Mesothelial cell of epicardium (in vitro differentiated cells): ENCODE data around the gene CUTC. TPM values are rescaled to one million over a fixed set of nuclear protein-coding genes. Genes with fewer than 3 reads are reported as not detected.

Experiments used
- DNase-seq, 2 experiments: peaks; one replicate each; pipeline ENCODE4 v3.0.0; 2021; ENCODE audit warnings: low spot score in 2 of 2; ENCODE audit not compliant: unreplicated experiment in 2 of 2
- H3K27ac Mint-ChIP-seq: 2 replicates; pipeline ENCODE4 v1.8.0; 2021; ENCODE audit warnings: mixed read lengths
- H3K27me3 Mint-ChIP-seq: 2 replicates; pipeline ENCODE4 v1.8.0; 2021; ENCODE audit warnings: low read depth, mixed read lengths
- H3K36me3 Mint-ChIP-seq: 2 replicates; pipeline ENCODE4 v1.8.0; 2021; ENCODE audit warnings: mixed read lengths
- H3K4me1 Mint-ChIP-seq: 2 replicates; pipeline ENCODE4 v1.8.0; 2021; ENCODE audit warnings: mixed read lengths
- H3K4me3 Mint-ChIP-seq: 2 replicates; pipeline ENCODE4 v1.8.0; 2021; ENCODE audit warnings: mild to moderate bottlenecking, moderate library complexity, mixed read lengths
- H3K9me3 Mint-ChIP-seq: 2 replicates; pipeline ENCODE4 v1.8.0; 2021; ENCODE audit warnings: mixed read lengths
- CTCF ChIP-seq: fragments of 200-600 bp; sonication (generic); IDR thresholded peaks from one replicate; pipeline ENCODE4 v1.5.0; 2021; ENCODE audit warnings: antibody characterized with exemption; ENCODE audit not compliant: unreplicated experiment
- total RNA-seq: library from RNA; stranded (reverse); gene quantifications from 3 replicates; pipeline ENCODE4 v1.2.1, GENCODE V29; 2021

The CUTC gene
- total RNA-seq, 1 donor from 2014 or later, result 10.4 TPM

GRCh38 chr10:99784727-99785441 is 52.9 kb downstream of the CUTC start:
- peaks cover 9% of the 10 kb centered on the region for H3K9me3 Mint-ChIP-seq

GRCh38 chr10:99785646-99786045 is 53.6 kb downstream of the CUTC start:
- no peak overlapping the region for H3K4me3 Mint-ChIP-seq
- H3K36me3 Mint-ChIP-seq, result peaks cover 2% of the 10 kb centered on the region
- peaks cover 9% of the 10 kb centered on the region for H3K9me3 Mint-ChIP-seq
- TF ChIP-seq CTCF, result no peak
- no peak for DNase-seq
- H3K4me1 Mint-ChIP-seq, result peaks cover 3% of the 10 kb centered on the region
- no peak overlapping the region for H3K27ac Mint-ChIP-seq
- H3K27me3 Mint-ChIP-seq, result no peaks in the 10 kb centered on the region

More at GRCh38 chr10:99784727-99785441, 52.9 kb downstream of the CUTC start:
- Mint-ChIP-seq H3K27ac (no peak overlapping the region), H3K36me3 (peaks cover 2% of the 10 kb centered on the region), H3K4me1 (peaks cover 8% of the 10 kb centered on the region), H3K4me3 (no peak overlapping the region), H3K27me3 (no peaks in the 10 kb centered on the region)
- no peak for TF ChIP-seq CTCF
- no peak for DNase-seq

GRCh38 chr10:99787311-99787710 is 55.3 kb downstream of the CUTC start:
- no peak for DNase-seq
- no peaks in the 10 kb centered on the region for H3K4me1 Mint-ChIP-seq
- no peak overlapping the region for H3K27ac Mint-ChIP-seq
- H3K9me3 Mint-ChIP-seq, result peaks cover 3% of the 10 kb centered on the region
- TF ChIP-seq CTCF, result no peak
- peaks cover 2% of the 10 kb centered on the region for H3K36me3 Mint-ChIP-seq
- H3K27me3 Mint-ChIP-seq, result no peaks in the 10 kb centered on the region
- no peak overlapping the region for H3K4me3 Mint-ChIP-seq

DNA sequence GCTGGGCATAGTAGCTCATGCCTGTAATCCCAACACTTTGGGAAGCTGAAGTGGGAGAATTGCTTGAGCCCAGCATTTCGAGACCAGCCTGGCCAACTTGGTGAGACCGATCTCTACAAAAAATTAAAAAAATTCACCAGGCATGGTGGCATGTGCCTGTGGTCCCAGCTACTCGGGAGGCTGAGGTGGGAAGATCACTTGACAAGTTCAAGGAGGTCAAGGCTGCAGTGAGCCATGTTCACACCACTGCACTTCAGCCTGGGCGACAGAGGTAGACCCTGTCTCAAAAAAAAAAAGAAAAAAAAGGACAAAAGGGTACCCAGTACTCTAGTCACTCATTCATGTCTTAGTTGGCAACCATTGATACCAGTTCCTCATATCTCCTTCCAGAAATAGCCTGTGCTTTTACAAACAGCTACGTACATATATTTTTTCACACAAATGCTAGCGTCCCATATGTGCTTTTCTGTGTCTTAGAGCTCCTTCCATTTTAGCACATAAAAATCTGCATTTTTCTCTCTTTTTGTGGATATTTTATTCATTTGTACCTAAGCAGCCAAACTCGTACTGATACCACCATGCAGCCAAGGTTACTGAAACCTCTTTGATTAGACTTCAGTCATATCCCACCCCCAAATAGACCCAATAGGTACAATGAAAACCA is 55.9 kb downstream of the CUTC start:
- DNase-seq, result no peak
- Mint-ChIP-seq H3K36me3 (peaks cover 2% of the 10 kb centered on the region), H3K4me1 (no peaks in the 10 kb centered on the region), H3K4me3 (no peak overlapping the region), H3K27me3 (no peaks in the 10 kb centered on the region), H3K27ac (no peak overlapping the region), H3K9me3 (peaks cover 3% of the 10 kb centered on the region)
- TF ChIP-seq CTCF, result no peak

GRCh38 chr10:99788598-99789256 is 56.7 kb downstream of the CUTC start:
- no peaks in the 10 kb centered on the region for H3K27me3 Mint-ChIP-seq
- TF ChIP-seq CTCF, result no peak
- no peak for DNase-seq
- no peaks in the 10 kb centered on the region for H3K4me1 Mint-ChIP-seq
- no peak overlapping the region for H3K4me3 Mint-ChIP-seq
- H3K36me3 Mint-ChIP-seq, result peaks cover 2% of the 10 kb centered on the region
- no peak overlapping the region for H3K27ac Mint-ChIP-seq
- peaks cover 3% of the 10 kb centered on the region for H3K9me3 Mint-ChIP-seq
